ENCODE results near the gene SMG6.
"Not testable (repeated sequence)": the region's sequence is repeated elsewhere in the genome, so short reads cannot be mapped to it uniquely, and the experiment has no call there.

SMG6 gene

DNA sequence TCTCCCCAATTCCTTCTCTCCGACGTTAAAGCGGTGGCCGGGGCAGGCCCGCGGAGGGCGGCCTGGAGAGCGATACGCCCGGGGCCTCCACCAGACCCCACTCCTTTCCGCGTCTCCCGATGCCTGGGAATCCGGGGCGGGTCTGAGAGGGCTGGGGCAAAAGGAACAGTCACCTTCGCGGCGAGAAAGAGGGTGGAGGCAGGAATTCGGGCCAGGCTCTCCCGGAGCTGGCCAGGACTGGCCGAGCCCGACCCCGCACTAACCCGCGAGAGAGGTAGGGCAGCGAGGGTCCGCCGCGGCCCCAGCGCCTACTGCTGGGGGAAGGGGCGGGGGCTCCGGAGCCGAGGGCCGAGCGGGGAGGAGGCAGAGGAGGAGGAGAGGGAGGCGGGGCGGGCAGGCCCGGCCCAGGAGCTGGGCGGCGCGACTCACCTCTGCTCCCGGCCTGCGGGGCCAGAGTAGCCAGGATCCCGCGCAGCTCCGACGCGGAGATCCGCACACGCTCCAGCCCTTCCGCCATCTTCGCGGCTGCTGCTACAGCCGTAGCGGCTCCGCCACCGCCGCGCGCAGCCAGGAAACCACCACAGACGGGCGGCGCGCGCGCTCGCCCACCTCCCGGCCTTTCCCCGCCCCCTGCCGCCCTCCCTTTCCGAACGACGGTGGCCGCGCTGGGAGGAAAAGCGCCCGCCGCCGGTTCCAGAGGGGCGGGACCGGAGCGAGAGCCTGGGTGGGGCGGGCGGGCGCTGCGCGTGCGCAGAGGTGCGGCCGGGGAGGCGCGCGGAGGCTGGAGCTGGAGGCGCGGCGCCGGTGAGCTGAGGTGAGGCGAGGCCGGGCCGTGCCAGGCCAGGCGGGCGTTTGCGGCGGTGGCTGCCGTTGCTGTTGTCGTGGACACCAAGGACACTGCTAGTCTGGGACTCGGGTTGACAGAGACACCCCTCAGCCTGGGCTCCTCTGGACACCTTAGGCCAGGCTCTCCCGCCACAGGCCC is at the start of gene SMG6, which contains the start of gene SRR:
TSS of gene SMG6 (minus strand) at position 582 of the 985 bp plus-strand sequence. CDS start at position 517, 65 bp downstream.
TSS of gene SRR (plus strand) at position 747 of the 985 bp plus-strand sequence. CDS start 11,611 bp downstream, outside the sequence.
- FAIRE-seq: no peak

DNA sequence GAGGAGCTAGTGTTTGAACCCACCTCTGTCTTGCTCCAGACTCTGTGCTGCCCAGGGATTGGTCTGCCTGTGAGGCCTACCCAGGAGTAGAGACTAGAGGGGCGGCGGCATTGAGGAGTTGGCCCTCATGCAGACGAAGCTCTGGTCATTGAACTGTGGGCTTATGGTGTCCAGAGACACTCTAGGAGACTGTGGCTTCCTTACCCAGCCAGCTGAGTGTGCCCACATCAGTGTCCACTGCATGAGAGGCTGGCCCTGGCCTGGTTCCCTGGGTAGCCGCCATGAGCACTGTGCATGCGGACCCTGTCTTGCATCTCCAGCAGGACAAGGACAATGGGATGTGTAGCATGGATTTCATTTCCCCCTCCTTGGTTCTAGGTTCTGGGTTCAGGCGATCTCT is 47.7 kb upstream of the SMG6 start:
- FAIRE-seq: no peak

DNA sequence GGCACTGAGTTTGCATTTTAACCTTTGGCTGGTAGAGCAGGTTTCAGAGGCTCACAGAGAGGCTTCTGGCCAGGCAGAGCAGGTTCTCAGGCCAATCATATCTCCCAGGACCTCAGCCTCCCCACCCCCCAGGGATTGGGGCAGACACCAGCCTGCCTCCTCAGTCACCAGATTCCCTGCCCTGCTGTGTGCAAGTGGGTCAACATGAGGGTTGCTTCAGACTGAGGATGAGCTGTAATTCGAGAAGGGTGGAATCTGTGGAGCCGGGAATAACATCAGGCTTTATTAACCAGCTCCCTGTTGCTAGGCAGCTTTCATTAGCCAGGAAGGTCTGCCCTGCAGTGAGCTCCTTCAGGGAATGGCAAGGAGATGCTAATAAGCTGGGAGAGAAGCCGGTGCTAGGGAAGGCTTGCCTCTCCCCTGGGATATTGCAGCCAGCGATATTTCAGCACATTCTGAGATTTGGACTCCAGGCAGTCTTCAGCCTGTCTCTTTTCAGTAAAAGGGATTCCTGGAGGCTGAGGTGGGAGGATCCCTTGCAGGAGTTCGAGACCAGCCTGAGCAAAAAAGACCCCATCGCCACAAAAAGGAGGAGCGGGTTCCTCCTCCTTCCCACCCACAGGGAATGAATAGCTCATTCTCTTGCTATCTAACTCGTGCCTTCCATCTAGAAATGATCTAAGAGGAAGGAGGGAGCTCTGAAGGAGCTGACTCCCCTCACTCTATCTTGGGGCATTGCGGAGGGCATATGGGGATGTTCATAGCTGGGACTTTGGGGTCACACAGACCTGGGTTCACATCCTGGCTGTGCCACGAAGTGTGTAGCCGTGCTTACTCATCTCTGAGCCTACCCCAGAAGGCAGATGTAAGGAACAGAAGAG is 44.5 kb upstream of the SMG6 start:
- no peak for FAIRE-seq

DNA sequence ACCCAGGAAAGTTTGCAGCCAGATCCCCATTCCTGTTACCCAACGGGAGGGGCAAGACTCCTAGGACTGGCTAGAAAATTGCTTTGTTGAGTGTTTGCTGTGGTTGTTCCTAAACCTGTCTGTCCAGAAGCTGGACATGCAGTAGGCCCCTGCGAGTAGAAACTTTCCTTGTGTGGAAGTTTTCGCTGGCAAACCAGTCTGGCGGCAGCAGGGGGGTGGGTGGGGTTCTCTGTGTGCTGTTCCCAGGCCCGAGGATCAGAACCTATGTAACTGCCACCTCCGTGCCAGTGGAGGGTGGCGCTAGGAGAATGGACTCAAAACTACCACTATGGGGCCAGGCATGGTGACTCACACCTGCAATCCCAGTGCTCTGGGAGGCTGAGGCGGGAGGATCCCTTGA is 42.9 kb upstream of the SMG6 start:
- FAIRE-seq: no peak

DNA sequence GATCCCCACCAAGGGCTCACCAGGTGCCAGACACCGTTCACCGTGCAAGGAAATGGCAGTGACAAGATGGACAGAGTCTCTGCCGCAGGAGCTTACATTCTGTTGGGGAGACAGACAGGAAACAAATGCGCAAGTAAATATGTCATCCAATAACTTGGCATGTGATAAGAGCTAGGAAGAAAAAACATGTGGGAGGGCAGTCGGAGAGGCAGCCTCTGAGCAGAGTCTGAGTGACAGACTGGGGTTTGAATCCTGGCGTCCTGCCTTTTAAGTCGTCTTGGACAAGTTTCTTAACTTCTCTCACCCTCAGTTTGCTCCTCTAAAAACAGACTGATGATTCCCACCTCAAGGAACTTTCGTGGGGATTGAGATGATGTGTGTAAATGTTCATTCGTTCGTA is 40.9 kb upstream of the SMG6 start:
- no peak for FAIRE-seq

DNA sequence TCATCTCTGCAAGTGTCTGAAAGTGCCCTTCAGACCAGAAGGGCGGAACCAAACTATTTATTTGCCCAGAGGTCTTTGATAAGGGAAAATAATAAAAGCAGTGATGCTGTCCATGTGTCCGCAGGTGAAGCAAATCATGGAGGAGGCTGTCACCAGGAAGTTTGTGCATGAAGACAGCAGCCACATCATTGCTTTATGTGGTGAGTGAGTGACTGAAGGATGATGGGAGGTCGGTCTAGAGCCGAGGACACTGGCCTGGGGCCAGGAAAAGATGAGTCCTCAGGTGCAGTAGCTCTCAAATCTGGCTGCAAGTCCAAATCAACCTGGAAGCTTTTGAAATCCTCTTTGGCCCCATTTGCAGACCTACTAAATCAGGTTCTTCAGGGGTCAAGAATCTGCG is 39.8 kb upstream of the SMG6 start:
- FAIRE-seq: no peak

DNA sequence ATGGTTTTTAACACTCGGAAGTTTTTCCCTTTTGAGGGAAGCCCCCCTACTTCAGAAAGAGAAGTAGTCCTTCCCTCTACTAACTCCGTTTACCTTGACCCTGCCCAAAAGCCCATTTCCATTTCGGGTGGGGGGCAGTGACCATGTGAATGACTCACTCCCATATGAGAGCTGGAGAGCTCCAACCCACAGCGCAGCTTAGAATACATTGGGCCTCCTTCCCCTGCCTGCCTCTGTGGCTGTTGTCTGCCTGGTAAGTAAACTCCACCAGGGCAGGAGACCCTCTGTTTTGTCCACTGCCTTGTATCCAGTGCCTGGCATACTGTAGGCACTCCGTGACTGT is 34.7 kb upstream of the SMG6 start:
- no peak for FAIRE-seq

DNA sequence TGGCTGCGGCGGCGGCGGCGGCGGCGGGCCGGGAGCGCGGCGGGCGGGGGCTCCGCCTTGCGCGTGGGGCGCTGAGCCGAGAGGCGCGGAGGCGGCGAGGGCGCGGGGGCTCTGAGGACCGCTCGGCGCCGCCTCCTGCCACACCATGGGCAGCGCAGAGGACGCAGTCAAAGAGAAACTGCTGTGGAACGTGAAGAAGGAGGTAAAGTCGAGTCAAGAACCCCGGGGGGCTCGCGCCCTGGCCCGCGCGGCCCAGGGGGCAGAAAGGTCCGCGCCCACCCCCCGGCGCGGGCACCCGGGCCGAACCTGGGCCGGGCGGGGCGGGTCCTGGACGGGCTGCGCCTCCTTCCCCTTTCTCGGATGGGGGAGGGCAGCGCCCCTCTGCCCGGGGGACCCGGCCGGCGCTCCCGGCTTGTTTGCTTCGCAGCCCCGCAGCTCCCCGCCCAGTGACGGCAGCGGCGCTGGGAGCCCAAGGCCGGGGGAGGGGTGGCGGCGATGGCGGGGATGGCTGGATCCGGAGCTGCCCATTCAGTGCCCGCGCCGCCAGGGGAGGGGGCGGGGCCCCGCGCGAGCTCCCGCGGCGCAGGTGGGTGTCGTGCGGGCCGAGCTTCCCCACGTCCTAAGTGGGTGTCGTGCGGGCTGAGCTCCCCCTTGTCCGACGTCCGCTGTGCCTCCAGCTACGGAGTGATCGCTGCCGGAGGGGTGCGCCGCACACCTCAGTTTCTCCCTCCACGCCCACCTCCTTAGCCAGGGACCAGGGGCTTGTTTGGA is 34.1 kb upstream of the SMG6 start:
- no peak for FAIRE-seq

DNA sequence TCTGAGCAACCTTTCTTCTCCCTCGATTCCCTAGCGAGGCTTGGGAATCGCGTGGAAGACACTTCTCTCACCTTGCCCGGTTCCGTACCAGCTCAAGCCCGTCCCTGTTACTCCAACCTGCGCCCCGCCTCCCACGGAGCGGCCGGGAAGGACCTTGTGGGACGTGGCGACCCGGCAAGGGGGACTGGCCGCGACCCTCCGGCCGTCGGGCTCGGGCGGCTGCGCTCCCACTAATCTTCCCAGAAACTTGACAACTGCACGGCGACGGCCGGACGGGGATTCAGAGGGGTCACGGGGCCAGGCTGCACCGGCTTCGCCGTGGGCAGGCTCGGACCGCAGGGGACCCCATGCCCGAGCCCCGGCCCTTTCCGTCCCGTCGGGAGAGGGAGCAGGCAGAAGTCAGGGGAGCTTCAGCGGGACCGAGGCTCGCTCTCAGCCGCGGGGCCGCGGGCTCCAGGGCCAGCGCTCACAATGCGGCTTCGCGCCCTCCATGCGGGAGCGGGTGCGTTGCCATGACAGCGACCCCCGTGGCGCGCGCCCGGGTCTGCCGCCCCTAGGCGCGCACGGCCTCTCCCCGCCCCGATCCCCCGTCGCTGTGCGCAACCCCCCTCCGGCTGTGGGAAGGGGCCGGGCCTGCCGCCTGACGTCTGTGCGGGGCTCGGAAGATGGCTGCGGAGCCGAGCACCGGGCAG is 33.4 kb upstream of the SMG6 start, which contains the start of gene SGSM2:
TSS of gene SGSM2 (plus strand) at position 650 of the 692 bp plus-strand sequence. CDS start 188 bp downstream, outside the sequence.
- FAIRE-seq: no peak

DNA sequence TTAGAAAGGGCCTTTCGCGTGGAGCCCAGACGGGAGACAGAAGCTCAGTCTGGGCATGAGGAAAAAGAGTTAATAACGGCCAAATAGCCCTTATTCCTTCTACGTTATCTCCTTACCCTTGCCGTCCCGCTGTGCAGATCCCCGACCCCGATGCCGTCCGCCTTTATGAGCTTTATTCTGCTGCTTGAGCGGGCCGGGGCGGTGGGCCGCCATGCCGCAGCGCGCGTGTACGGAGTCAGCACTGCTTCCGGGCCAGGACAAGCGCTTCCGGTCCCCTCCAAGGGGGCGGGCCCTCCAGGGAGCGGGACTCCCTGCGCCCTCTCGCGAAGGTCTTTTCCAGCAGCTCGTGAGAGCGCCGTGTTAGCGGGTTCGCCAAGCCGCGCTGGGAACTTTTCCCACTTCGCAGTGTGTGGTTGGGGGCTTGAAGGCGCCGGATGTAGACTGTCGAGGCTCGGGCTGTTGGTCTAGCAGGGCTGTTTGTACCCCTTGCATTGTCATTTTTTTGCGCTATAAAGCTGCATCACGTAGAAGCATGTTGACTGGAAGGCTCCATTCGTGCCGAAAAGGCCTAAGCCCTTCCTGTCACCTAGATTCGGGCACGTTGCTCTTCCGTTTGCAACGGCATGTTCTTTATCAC is 32.7 kb upstream of the SMG6 start, which contains the start of gene TSR1:
TSS of gene TSR1 (minus strand) at position 243 of the 637 bp plus-strand sequence. CDS start at position 213, 30 bp downstream.
- no peak for FAIRE-seq

DNA sequence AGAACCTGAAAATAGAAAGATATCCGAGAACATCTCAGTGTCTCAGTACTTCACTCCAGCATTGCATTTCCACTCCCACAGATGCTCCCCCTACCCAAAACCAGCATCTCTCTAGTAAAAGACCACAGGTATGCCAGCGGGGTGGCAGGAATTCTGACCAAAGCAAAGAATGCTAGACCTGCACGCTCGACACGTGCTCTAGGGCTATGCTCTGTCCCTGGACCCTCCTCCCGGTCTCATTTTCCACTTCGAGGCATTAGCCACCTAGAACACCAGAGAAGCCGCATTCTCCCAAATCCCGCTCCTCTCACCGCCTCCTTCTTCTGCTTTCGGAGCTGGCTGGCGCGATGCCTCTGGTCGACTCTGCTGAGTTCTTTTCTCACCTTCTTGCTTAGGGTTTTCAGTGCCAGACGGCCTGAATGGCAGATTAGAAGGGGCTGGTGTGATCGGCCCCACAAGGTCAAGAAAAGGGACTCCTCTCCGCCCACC is 32.2 kb upstream of the SMG6 start:
- FAIRE-seq: no peak

DNA sequence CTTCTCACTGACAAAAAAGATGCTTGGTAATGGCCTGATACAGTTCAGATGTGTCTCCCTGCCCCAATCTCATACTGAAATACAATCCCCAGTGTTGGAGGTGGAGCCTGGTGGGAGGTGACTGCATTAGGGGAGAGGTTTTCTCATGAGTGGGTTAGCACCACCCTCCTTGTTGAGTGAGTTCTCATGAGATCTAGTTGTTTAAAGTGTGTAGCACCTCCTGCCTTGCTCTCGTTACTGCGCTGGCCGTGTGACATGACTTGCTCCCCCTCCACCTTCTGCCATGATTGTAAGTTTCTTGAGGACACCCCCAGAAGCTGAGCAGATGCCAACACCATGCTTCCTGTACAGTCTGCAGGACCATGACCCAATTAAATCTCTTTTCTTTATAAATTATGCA is 27.7 kb upstream of the SMG6 start:
- no peak for FAIRE-seq

DNA sequence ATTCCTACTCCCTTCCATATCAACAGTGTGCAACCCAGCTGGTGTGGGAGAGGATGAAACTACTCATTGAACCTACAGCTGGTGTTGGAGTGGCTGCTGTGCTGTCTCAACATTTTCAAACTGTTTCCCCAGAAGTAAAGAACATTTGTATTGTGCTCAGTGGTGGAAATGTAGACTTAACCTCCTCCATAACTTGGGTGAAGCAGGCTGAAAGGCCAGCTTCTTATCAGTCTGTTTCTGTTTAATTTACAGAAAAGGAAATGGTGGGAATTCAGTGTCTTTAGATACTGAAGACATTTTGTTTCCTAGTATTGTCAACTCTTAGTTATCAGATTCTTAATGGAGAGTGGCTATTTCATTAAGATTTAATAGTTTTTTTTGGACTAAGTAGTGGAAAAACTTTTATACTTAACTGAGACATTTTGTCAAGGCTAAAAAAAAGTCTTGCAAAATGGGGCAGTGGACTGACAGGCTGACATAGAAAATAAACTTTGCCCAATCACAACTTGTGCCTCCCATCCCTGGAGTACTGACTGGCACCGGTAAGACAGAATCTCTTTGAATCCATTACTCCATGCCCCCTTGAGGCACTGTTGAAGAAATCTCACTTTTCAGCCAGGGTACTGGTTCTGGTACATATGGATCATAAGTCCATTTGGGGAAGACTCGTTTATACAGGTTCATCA is 20.2 kb upstream of the SMG6 start:
- FAIRE-seq: no peak

DNA sequence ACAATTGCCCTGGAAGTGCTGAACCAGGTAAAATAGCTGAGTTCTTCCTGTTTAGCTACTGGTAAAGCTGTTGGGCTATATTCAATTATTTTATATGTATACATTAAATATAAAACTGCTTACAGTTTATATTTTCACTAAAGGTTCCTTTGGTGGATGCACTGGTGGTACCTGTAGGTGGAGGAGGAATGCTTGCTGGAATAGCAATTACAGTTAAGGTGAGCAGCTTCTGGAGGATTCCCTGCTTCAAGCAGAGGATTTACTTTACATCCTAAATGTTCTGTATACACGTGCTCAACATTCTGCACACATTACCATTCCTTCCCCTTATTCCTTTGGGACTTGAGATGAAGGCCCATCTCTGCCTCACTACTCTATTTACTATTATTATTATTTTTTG is 17.8 kb upstream of the SMG6 start:
- FAIRE-seq: no peak

DNA sequence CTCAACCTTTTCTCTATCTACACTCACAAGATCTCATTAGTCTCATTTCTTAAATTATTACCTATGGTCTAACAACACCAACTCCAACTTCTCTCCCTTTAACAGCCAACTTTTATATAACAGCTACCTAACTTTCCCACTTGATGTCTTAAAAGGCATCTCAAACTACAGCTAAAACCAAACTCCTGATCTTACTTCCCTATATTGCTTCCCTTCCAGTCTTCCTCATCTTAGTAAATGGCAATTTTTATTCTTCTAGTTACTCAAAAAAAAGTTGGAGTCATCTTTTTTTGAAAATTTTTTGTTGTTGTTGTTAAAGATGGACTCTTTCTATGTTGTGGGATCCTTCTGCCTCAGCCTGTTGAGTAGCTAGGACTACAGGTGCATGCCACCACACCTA is 15.5 kb upstream of the SMG6 start:
- no peak for FAIRE-seq

DNA sequence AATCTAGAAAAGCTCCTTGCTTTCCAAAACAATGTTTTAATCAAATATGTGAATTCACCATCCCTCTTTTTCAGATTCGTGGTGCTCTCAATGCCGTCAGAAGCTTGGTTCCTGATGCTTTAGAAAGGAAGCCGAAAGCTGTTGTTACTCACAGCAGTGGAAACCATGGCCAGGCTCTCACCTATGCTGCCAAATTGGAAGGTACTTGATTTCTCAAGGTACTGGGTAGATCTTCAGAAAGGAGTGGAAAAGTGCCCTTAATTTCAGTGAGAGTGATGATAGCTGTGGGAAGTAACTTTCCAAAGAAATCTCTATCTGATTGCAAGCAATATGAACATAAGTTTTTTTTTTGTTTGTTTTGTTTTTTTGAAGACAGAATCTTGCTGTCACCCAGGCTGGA is 14.2 kb upstream of the SMG6 start:
- no peak for FAIRE-seq

DNA sequence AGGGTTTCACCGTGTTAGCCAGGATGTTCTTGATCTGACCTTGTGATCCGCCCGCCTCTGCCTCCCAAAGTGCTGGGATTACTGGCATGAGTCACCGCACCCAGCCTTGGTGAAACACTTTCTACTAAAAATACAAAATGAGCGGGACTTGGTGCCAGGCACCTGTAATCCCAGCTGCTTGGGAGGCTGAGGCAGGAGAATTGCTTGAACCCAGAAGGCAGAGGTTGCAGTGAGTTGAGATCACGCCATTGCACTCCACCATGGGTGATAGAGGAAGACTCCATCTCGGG is 13.3 kb upstream of the SMG6 start:
- FAIRE-seq: not testable (repeated sequence)

DNA sequence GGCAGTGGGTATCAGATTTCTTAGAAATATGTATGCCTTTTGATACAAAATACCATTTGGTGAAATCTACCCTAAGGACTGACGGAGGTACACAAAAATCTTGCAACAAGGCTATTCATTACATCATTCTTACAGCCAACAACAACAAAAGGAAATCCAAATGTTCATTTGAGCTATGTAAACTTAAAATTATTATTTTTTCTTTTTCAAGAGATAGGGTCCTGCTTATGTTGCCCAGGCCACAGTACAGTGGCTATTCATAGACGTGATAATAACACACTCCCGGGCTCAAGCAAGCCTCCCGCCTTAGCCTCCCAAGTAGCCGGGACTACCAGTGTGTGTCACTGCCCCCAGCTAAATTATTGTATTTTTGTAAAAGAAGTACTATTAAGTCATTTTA is 9.2 kb upstream of the SMG6 start:
- no peak for FAIRE-seq

DNA sequence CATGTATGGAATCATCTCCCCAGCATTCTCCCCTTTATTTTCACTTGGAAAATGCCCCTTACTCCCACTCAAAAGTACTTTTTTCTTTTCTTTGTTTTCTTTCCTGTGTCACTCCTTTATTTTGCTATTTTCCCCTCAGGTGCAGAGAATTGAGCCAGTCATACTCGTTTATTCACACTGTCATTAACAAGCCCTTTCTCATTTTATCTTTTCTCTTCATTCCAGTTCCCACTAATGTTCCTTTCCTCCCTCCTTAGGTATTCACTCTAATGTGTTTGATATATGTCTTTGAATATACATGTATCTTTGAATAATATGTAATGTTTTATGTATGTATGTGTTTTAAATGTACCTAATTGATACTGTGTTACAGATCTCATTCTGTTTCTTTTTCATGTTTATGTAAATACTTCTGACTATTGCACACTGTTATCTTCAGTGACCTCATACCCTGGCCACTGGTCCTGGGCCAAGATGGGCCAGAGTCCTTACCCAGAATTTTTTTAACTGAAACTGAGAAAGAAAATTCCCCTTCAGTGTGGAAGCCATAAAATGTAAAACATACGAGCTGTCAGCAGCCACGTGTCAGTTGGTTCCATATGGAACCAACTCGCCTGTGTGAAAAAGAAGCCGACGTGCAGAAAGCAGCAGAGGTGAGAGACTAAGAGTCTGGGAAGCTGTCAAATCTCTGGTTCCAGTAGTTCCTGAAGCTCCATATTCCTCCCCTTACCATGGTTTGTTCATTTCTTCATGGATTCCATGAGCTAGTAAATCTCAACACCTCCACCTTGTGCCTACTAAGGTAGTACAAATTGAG is 6.0 kb upstream of the SMG6 start:
- FAIRE-seq: no peak

DNA sequence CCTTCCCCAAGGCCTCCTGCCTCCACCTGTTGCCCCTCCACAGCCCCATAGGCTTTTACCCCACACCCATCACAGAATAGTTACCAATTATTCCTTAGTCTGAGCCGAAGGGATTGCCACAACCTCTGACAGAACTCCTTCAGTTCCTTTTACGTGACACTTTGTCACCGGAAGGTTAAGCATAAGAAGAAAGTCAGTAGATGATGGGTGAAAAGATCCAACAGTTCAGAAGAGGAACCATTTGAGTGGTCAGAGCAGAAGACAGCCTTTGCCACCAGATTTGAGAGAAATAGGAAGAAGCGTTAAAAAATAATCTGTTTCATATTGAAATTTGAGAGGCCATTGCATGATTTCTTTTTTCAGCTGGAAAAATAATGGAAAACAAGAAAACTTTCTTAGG is 1.3 kb upstream of the SMG6 start:
- FAIRE-seq: no peak

All from A204.1 (cell line).